Colon (tissue), 2 donors: ENCODE data around the gene ARHGEF6.

ENCODE experiments used
- FAIRE-seq: peaks from 2 replicates; lab custom pipeline; 2012; peaks lifted over from hg19 to GRCh38; lab: Jason Lieb, UNC
- donor health status: control.
- donor health status: control.

The ARHGEF6 gene

DNA sequence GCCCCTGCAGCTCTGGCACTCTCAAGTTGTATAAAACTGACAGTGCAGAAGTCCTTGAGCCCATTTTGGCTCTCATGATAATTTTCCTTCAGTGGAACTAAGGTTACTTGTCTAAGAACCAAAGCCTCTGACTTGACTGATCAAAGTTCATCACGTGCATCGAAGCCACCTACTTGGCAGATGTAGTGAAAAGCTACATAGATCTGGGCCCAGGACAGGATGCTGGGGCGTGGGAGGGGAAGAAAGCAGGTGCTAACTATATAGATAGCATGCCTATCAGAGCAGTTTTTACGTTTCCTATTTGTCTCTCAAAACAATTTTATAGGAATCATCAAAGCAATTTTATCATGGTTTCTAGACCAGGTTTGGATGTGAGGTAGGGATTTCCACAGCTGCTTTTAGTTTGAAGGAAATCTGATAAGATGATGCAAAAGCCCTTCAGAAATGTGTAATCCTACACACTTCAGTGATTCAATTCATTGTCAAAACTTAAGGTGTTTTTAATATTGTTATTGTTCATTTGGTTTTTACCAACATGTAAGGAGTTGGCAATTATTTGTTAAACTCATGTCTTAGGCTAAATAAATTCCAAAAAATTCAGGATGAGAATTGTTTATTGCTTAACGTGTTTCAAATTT lies 134.0 kb downstream of the ARHGEF6 start:
- peak; percentile 5 for FAIRE-seq

DNA sequence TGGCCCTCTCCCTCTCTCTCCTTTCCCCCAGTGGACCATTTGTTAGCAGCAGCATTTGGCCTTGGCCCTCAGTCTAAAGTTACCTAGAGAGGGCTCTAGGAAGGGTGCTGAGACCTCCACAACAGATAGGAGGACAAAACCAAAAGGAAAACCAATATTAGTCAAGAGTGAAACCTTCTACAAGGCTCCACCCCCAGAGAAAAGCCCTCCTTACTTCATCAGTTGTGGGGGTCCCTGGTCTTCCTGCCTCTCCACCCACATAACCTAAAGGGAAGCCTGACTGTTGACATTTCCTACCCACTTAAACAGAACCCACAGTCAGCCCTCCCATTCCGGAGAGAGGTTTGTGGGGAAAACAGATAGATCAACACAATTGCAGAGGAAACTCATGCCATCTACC lies 137.5 kb downstream of the ARHGEF6 start:
- FAIRE-seq: no peak

DNA sequence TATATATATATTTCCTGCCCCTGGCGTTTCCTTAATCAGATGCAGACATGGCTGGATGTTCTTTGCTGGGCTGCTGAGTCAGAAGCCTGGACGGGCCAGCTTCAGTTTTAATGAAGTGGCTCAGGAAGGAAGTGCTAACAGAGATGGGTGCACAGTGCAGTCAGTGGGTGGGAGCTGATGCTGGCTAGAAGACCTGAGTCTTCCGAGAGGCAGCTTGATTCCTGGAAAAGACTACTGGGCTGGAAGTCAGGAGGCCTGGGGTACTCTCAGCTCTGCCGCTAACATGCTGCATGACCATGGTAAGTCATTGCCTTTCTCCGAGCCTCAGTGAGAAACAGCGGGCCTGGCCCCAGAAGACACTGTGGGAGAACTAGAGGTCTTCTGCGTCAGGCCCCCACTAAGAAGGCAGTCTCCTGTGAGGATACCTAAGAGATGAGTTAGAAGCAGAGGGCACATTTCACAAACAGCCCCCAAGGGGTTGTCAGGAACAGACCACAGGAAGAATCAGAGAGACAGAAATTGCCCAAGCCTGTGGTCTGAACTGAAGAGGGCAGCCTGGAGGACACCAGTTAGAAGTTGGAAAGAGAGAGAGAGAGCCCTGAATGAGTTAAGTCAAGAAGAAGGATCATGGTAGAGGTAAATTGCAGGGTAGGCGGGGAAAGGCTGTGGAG lies 141.1 kb downstream of the ARHGEF6 start:
- FAIRE-seq: no peak

DNA sequence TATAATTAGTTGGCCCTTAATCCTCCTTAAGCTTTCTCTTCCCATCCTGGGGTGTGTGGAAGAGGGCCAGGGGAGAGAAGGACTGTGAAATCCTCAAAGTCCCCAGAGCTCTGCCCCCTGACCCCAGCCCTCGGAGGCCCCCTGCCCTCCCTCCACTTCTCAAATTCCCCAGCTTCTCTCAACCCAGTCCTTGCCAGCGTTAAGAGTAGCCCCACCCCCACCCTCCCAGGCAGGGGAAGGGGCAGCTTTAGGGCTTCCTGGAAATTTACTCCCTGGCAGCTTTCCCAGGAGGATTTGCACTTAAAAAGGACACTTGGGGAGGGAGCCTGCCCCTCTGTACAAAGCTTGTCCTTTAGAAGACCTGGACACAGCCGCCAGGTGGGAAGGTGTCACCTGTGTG lies 144.6 kb downstream of the ARHGEF6 start:
- FAIRE-seq: no peak

DNA sequence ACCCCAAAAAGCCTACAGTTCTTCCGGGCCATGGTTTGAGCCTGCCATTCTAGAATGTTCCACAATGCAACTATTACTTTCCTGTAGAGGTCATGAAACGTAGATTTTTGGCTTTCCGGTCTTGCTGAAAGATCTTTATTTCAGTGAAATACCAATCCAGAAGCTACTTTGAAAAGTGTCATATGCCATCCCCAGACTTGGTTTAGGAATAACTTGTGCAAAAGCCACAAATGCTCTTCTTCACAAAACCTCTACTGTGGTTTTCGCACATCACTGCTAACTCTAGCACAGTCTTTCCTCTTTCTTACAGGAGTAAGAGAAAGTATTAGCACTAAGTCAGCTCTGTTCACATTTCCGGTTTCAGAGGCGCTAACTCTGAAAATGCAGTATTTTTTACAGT lies 145.5 kb downstream of the ARHGEF6 start:
- no peak for FAIRE-seq

DNA sequence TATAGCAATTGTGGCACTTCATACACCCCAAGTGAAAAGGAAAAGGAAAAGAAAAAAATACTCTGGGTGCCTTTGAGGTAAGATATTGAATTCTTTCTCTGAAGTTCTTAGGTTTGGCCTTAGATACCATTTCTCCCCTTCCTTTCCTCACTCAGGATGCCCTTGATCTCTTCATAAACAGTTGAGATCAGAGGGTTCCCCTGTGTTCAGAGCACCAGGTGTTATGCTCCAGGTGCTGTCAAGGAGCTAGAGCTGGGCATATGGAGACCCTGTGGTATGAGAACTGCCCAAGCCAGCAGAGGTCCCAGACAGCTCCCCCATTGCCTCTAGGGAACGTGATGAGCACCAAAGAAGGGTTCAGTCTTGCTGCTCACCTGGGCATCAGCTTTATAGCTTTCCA lies 149.9 kb downstream of the ARHGEF6 start:
- FAIRE-seq: no peak

DNA sequence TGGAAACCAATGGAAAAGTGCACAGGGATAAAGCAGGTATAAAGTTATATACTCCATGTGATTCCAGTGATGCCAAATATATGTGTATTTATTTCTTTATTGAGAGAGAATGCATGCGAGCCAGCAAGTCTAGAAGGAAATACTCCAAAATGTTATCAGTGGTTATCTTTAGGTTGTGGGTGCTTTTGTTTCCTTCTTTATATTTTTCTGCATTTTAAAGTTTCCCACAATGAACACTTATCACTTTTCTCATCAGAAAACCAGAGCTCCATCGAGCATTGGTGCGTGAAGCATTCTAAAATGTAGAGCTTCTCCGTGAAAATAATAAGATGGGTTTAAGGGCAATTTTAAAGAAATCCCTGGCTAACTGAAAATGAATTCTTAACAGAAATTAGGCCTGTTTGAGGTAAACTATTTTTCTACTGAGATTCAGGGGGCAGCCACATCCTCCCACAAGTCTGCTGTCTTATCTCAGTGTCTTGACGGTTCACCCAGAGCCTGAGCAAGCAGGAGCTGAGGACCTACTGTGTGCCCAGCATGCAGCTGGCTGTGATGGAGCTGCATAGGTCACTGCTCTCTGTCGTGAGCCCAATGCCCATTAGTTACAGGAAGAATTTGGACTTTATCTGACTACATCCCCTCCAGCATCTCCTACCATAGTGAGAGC lies 151.5 kb downstream of the ARHGEF6 start:
- FAIRE-seq: no peak

DNA sequence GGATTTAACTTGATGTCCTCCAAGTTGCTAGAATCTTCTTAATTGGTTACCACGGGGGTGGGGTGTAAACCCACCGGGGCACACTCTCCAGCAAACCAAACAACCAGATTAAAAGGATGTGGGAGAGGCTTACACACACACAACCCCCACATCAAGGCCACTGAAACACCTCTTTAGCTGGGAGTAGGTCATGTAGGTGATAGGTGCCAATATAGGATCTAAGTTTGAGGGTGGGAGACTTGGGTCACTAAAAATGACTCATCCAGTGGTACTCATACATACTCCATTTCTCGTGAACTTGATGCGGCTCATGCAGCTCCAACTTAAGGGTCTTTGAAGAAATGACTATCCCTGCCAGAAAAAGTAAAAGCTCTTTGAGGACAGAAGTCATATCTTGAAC lies 153.3 kb downstream of the ARHGEF6 start:
- no peak for FAIRE-seq

DNA sequence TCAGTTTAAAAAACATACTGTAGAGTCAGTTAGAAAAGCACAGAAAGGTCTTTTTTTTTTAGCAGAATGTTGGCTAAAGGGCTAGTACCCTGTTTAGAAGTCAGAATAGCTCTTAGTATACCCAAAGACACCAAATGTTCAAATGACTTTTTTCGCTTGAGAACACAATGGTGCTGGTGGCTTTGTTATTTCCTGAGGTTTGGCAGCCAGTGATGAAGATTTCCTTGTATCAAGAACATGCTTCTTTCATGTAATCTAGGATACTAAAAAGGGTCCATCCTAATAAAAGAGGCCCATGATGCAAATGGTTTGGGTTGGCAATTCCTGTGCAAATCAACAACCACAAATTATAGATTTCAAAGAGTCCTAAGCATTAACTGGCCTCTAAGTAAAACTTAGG lies 153.8 kb downstream of the ARHGEF6 start:
- FAIRE-seq: peak; percentile 5

DNA sequence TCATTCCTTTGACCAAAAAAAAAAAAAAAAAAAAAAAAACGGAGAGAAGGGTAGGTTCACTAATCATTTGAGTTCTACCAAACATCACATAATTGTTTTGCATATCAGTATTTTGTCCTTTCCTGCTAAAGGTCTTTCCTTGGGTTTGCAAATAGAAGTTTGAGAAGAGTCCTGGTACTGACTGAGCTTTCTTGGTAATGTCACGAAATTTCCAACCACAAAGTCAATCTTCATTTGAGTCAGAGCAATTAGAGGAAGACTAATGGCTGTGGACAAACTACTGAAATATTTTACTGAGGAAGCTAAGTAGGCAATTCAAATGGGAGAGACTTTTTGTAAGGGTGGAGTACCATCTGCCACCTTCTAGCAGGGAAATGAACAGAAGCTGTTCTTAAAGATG lies 154.5 kb downstream of the ARHGEF6 start:
- FAIRE-seq: peak; percentile 62

DNA sequence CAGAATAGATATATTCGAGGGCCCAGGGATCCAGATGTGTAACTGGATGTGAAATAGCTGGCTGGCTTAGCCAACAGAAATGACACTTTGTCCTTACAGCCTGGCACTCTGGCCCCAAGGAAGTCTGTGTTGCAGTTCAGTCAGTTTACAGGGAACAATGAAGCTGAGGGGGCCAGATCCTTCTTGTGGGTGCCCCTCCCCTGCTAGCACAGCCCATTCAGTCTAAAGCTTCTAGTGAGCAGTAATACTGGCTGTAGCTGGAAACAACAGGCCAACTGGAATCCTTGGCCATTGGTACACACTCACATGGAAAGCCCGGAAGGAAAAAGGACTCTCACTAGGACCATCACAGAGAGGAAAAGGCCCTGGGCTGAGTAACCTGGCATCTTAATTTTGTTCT lies 155.5 kb downstream of the ARHGEF6 start:
- FAIRE-seq: no peak

DNA sequence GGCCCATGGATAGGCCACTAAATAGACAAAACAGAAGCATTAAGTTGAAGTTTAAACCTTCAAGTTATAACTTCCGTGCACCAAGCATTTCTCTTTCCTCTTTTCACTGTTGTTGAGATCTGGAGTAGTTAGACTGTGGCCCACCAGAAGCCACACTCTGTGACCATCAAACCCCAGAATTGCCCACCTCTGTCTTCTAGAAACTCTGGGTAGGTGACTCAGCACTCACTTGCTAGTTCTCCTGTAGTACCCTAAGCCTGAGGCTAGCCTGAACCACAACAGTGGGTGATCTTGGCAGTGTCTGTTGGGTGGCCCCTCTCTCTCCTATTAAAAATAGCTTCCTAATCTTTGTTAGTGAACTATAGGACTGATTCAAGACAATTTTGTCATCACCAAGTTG lies 157.3 kb downstream of the ARHGEF6 start:
- no peak for FAIRE-seq

DNA sequence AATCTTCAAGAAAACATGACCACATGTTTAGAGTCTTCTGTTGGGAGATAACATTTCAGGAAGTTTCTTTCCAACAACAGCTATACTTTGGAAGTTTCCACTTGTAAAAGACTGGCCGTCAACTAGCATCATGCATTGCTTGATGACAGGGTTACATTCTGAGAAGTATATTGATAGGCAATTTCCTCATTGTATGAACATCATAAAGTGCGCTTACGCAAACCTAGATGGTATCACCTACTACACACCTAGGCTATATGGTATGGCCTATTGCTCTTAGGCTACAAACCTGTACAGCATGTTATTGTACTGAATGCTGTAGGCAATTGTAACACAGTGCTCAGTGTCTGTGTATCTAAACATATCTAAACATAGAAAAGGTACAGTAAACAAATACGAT lies 158.2 kb downstream of the ARHGEF6 start:
- FAIRE-seq: peak; percentile 83

DNA sequence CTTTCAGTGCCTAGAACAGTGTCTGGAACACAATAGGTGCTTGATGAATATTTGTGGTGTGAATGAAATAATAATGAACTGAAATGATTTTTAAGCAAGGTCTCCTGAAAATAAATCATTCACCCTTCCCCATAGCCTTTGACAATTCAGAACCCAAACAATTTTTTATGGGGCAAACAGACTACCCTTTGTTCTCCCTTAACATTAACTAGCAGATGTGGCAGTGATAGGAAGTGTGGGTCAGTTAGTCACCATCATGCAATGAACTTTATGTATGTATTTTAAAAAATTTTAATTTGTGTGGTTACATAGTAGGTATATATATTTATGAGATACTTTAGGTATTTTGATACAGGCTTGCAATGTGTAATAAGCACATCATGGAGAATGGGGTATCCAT lies 160.0 kb downstream of the ARHGEF6 start:
- no peak for FAIRE-seq

DNA sequence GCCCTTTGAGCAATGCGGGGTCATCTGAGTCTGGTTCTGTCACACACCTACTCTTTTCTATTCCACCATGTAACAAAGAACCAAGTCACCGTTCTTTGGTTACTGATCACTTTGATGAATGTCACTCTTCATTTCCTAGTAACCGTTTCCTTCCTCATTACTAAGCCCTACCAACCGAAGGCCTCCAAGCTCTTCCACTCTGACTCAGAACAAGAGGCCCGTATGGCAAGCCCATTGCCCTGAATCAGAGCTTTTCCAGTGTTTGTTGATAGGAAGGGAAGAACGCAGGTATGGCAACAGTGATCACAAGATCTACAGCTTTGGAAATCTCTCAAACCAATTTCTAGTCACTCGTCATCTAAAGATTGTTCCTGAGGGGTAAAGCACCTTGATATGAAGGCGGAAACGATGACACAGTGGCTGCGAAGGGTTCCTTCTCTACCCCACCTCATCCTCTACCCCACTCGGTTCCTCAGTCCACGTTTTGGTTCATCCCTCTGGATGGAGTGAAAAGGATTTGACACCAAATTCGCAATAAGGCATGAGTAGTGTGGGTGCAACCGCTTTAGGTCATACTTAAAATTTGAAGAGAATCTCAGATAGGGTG lies 160.7 kb downstream of the ARHGEF6 start:
- FAIRE-seq: no peak

DNA sequence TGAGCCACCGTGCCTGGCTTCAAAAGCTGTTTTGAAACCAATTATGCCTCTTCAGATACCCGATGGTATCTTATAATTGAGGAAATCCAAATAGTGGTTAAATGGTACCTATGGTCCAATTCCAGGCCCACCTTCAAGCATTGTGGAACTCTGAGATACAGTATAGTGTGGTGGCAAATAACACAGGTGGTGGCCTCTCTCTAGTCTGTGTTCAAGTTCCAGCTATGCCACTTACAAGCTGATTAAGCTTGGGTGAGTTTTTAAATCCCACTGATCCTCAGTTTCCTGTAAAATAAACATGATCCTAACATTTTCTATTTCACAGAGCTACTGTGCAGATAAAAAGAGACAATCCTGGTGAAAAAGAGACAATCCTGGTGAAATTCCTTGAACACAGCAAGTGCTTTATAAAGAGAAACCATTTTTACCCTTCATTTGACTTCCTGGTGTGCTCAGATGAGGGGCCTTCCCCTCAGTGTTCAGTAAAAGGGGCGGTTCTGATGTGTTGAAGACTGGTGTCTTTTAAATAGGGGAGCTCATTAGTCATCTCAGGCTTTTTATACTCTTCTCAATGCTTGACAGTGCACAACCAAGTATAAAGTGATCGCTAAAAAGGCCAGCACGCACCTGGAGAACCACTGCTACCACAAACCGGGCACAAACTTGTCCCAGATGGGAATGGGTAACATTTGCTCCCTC lies 163.6 kb downstream of the ARHGEF6 start:
- FAIRE-seq: no peak
